Nasal cavity respiratory epithelium epithelial cell of viscerocranial mucosa (primary cell): ENCODE results near the gene NDUFA6. TPM values are rescaled to one million over a fixed set of nuclear protein-coding genes. Genes with fewer than 3 reads are reported as not detected.

Source experiments
- total RNA-seq: library from RNA; depleted of rRNA; stranded (reverse); fragments of >200 nt; gene quantifications from 2 replicates; pipeline ENCODE4 v1.2.3, GENCODE V29; 2014

The NDUFA6 gene
- 35.9 and 50.5 TPM in 2 replicates for total RNA-seq

GRCh38 chr22:42090596-42091454 lies at the start of gene NDUFA6:
Gene NDUFA6, minus strand, starts transcription at chr22:42090772. Its CDS starts 28 bp downstream, at chr22:42090744.

GRCh38 chr22:42130639-42131431 lies 40.3 kb upstream of the NDUFA6 start, which contains the start of gene CYP2D6:
Gene CYP2D6, minus strand, starts transcription at chr22:42130810. Its CDS starts 19 bp downstream, at chr22:42130791.

GRCh38 chr22:42079319-42080251 lies 11.0 kb downstream of the NDUFA6 start, which contains the start of gene SMDT1:
Gene SMDT1, plus strand, starts transcription at chr22:42079700. Its CDS starts 69 bp downstream, at chr22:42079769.

GRCh38 chr22:42074132-42074811 lies 16.3 kb downstream of the NDUFA6 start, which contains the start of gene PHETA2:
Gene PHETA2, plus strand, starts transcription at chr22:42074248. Its CDS starts 3,046 bp downstream, at chr22:42077294.

GRCh38 chr22:42070517-42071422 lies 19.8 kb downstream of the NDUFA6 start, which contains the start of gene NAGA:
Gene NAGA, minus strand, starts transcription at chr22:42070812. Its CDS starts 515 bp downstream, at chr22:42070297.

Other genes starting within 250 kb of the NDUFA6 start
- not detected in 2 replicates for gene SHISA8, start 175.7 kb downstream of the NDUFA6 start, total RNA-seq
- under 0.01 and 0.14 TPM in 2 replicates for gene TNFRSF13C, start 164.0 kb downstream of the NDUFA6 start, total RNA-seq
- gene CENPM, start 143.6 kb downstream of the NDUFA6 start, total RNA-seq, result 1.2 and 1.7 TPM in 2 replicates
- 0.21 TPM in 1 of 2 replicates, not detected in the other for gene SEPTIN3, start 121.3 kb downstream of the NDUFA6 start, total RNA-seq
- gene WBP2NL, start 92.0 kb downstream of the NDUFA6 start, total RNA-seq, result 0.34 and 0.57 TPM in 2 replicates
- gene NAGA, start 20.0 kb downstream of the NDUFA6 start, total RNA-seq, result 12.3 and 26.7 TPM in 2 replicates
- 2.0 and 2.1 TPM in 2 replicates for gene PHETA2, start 16.5 kb downstream of the NDUFA6 start, total RNA-seq
- 6.8 TPM in 2 replicates for gene SMDT1, start 11.1 kb downstream of the NDUFA6 start, total RNA-seq
- gene CYP2D6, start 40.0 kb upstream of the NDUFA6 start, total RNA-seq, result 0.34 and 1.8 TPM in 2 replicates
- gene TCF20, start 179.9 kb upstream of the NDUFA6 start, total RNA-seq, result 48.2 and 69.4 TPM in 2 replicates